WTC11 (cell line): Measurements from ENCODE around the gene ADGRL2. TPM values are rescaled to one million over a fixed set of nuclear protein-coding genes. Genes with fewer than 3 reads are reported as not detected.

Source experiments
- ATAC-seq: fragments of 200-7000 bp; cut with Tn5 transposase; 2 replicates; pipeline ENCODE4 v1.10.0; 2021; ENCODE audit warnings: mild to moderate bottlenecking, moderate library complexity
- CTCF ChIA-PET: fragments of 300-600 bp; sonication (Branson Sonifier 250); formaldehyde crosslinking; loops from one replicate; lab custom pipeline; 2021; ENCODE audit warnings: antibody characterized with exemption; lab: Charles Lee
- POLR2A ChIA-PET: fragments of 350-600 bp; sonication (Branson Sonifier 250); formaldehyde crosslinking; loops from one replicate; lab custom pipeline; 2021; ENCODE audit warnings: antibody characterized with exemption; lab: Charles Lee
- DNase-seq: peaks from one replicate; pipeline ENCODE4 v3.0.0; 2021; ENCODE audit warnings: low spot score
- H3K27ac Mint-ChIP-seq: 2 replicates; pipeline ENCODE4 v1.8.0; 2021; ENCODE audit warnings: mixed read lengths
- H3K27me3 Mint-ChIP-seq: 2 replicates; pipeline ENCODE4 v1.8.0; 2021; ENCODE audit warnings: low read depth, mild to moderate bottlenecking, moderate library complexity, mixed read lengths
- H3K36me3 Mint-ChIP-seq: 2 replicates; pipeline ENCODE4 v1.8.0; 2021; ENCODE audit warnings: mixed read lengths
- H3K4me1 Mint-ChIP-seq: 2 replicates; pipeline ENCODE4 v1.8.0; 2022; ENCODE audit warnings: mixed read lengths
- H3K4me3 Mint-ChIP-seq: 2 replicates; pipeline ENCODE4 v1.8.0; 2021; ENCODE audit warnings: mild to moderate bottlenecking, moderate library complexity, mixed read lengths
- H3K9me3 Mint-ChIP-seq: 2 replicates; pipeline ENCODE4 v1.8.0; 2021; ENCODE audit warnings: mixed read lengths
- AR ChIP-seq: fragments of 250-450 bp; sonication (Bioruptor Pico); IDR thresholded peaks from 2 replicates; pipeline ENCODE4 v1.9.0; 2021; ENCODE audit warnings: mild to moderate bottlenecking
- ATF6 ChIP-seq: sonication (generic); formaldehyde crosslinking; IDR thresholded peaks from 2 replicates; pipeline ENCODE4 v1.8.1; 2023; ENCODE audit warnings: mild to moderate bottlenecking, missing genetic modification reagents
- CREB1 ChIP-seq: sonication (generic); formaldehyde crosslinking; IDR thresholded peaks from 2 replicates; pipeline ENCODE4 v1.8.0; 2023; ENCODE audit warnings: mild to moderate bottlenecking, missing genetic modification reagents
- ESRRA ChIP-seq: sonication (generic); formaldehyde crosslinking; IDR thresholded peaks from 2 replicates; pipeline ENCODE4 v1.8.1; 2022; ENCODE audit warnings: mild to moderate bottlenecking, missing genetic modification reagents, borderline replicate concordance
- ETV6 ChIP-seq: sonication (generic); formaldehyde crosslinking; IDR thresholded peaks from 2 replicates; pipeline ENCODE4 v1.8.1; 2022; ENCODE audit warnings: mild to moderate bottlenecking, missing genetic modification reagents
- FOXP4 ChIP-seq: sonication (generic); formaldehyde crosslinking; IDR thresholded peaks from 2 replicates; pipeline ENCODE4 v1.8.0; 2022; ENCODE audit warnings: mild to moderate bottlenecking, missing genetic modification reagents
- GRHL2 ChIP-seq: fragments of 250-450 bp; sonication (Bioruptor Pico); IDR thresholded peaks from 2 replicates; pipeline ENCODE4 v1.8.0; 2022; ENCODE audit warnings: mild to moderate bottlenecking, moderate library complexity; ENCODE audit not compliant: insufficient replicate concordance, severe bottlenecking
- IRF1 ChIP-seq: sonication (generic); formaldehyde crosslinking; IDR thresholded peaks from 2 replicates; pipeline ENCODE4 v1.8.0; 2023; ENCODE audit warnings: missing genetic modification reagents
- MLX ChIP-seq: sonication (generic); formaldehyde crosslinking; IDR thresholded peaks from 2 replicates; pipeline ENCODE4 v1.8.1; 2023; ENCODE audit warnings: mild to moderate bottlenecking, missing genetic modification reagents, moderate library complexity
- NFYB ChIP-seq: sonication (generic); formaldehyde crosslinking; conservative IDR thresholded peaks from 2 replicates; pipeline ENCODE4 v1.8.0; 2022; ENCODE audit warnings: low read depth, missing genetic modification reagents
- NR3C1 ChIP-seq: sonication (generic); formaldehyde crosslinking; conservative IDR thresholded peaks from 2 replicates; pipeline ENCODE4 v1.8.1; 2023; ENCODE audit warnings: low read depth, mild to moderate bottlenecking, missing genetic modification reagents
- PRRX2 ChIP-seq: fragments of 250-450 bp; sonication (Bioruptor Pico); IDR thresholded peaks from 2 replicates; pipeline ENCODE4 v1.8.0; 2021; ENCODE audit warnings: mild to moderate bottlenecking
- SMAD3 ChIP-seq: sonication (generic); formaldehyde crosslinking; IDR thresholded peaks from 2 replicates; pipeline ENCODE4 v1.8.0; 2022; ENCODE audit warnings: missing genetic modification reagents, mild to moderate bottlenecking, borderline replicate concordance
- SMAD4 ChIP-seq: sonication (generic); formaldehyde crosslinking; IDR thresholded peaks from 2 replicates; pipeline ENCODE4 v1.8.0; 2022; ENCODE audit warnings: mild to moderate bottlenecking, missing genetic modification reagents
- STAT6 ChIP-seq: sonication (generic); formaldehyde crosslinking; conservative IDR thresholded peaks from 2 replicates; pipeline ENCODE4 v1.8.1; 2023; ENCODE audit warnings: mild to moderate bottlenecking, low read depth, missing genetic modification reagents, moderate library complexity
- TCF7 ChIP-seq: sonication (generic); formaldehyde crosslinking; IDR thresholded peaks from 2 replicates; pipeline ENCODE4 v1.8.0; 2022; ENCODE audit warnings: mild to moderate bottlenecking, low read depth, missing genetic modification reagents, moderate library complexity
- ZBTB43 ChIP-seq: sonication (generic); formaldehyde crosslinking; IDR thresholded peaks from 2 replicates; pipeline ENCODE4 v1.8.1; 2023; ENCODE audit warnings: mild to moderate bottlenecking, missing genetic modification reagents
- ZNF317 ChIP-seq: sonication (generic); formaldehyde crosslinking; IDR thresholded peaks from 2 replicates; pipeline ENCODE4 v1.8.1; 2023; ENCODE audit warnings: low read depth, mild to moderate bottlenecking, moderate library complexity, missing genetic modification reagents, borderline replicate concordance
- total RNA-seq: library from RNA; stranded (reverse); gene quantifications from 3 replicates; pipeline ENCODE4 v1.2.3, GENCODE V29; 2021

Gene ADGRL2
- total RNA-seq, 1 experiment from 2014 or later, result 71.6 TPM

GRCh38 chr1:81836007-81836626, 35.4 kb downstream of the ADGRL2 start (continued):
- TF ChIP-seq MLX (CRISPR knock-in tag), result no peak
- TF ChIP-seq, all 79 proteins: peak for 0

GRCh38 chr1:81838600-81839218, 38.0 kb downstream of the ADGRL2 start:
- TF ChIP-seq FOXP4 (no peak), CREB1 (CRISPR knock-in tag) (no peak), ATF6 (no peak)
- Mint-ChIP-seq H3K36me3 (peaks cover 19% of the 10 kb centered on the region), H3K27me3 (no peaks in the 10 kb centered on the region), H3K4me3 (no peak overlapping the region), H3K27ac (no peak overlapping the region), H3K9me3 (no peaks in the 10 kb centered on the region), H3K4me1 (peaks cover 29% of the 10 kb centered on the region)
- ChIA-PET CTCF (no interaction called here), POLR2A (no interaction called here)
- DNase-seq, result no peak
- ATAC-seq, result no peak

- ChIA-PET POLR2A (no interaction called here), CTCF (no interaction called here)
- Mint-ChIP-seq H3K27me3 (no peaks in the 10 kb centered on the region), H3K4me3 (no peak overlapping the region), H3K36me3 (peaks cover 21% of the 10 kb centered on the region), H3K4me1 (peaks cover 15% of the 10 kb centered on the region), H3K9me3 (no peaks in the 10 kb centered on the region), H3K27ac (no peak overlapping the region)
- ATAC-seq (no peak), DNase-seq (no peak)
- TF ChIP-seq ZNF317 (CRISPR knock-in tag), result no peak
- no peak for TF ChIP-seq IRF1 (CRISPR knock-in tag)
- TF ChIP-seq NR3C1 (CRISPR knock-in tag), result no peak
- no peak for TF ChIP-seq ETV6 (CRISPR knock-in tag)
- no peak for TF ChIP-seq SMAD3 (CRISPR knock-in tag)
- no peak for TF ChIP-seq NFYB
- TF ChIP-seq ZBTB43, result no peak
- TF ChIP-seq TCF7 (CRISPR knock-in tag), result no peak
- TF ChIP-seq AR (CRISPR knock-in tag), result no peak
- TF ChIP-seq SMAD4, result no peak
- TF ChIP-seq ESRRA (CRISPR knock-in tag), result no peak
- TF ChIP-seq STAT6 (CRISPR knock-in tag), result no peak
- TF ChIP-seq GRHL2 (CRISPR knock-in tag), result no peak
- no peak for TF ChIP-seq PRRX2
Measured at GRCh38 chr1:81840805-81841204, 40.1 kb downstream of the ADGRL2 start.
